GM21717 (cell line): Measurements from ENCODE around the gene RFX8.
"Not testable (repeated sequence)": the region's sequence is repeated elsewhere in the genome, so short reads cannot be mapped to it uniquely, and the experiment has no call there.

Experiments
- ATAC-seq: cut with Tn5 transposase; IDR thresholded peaks from one replicate; pipeline ENCODE4 v1.9.1; 2021; ENCODE audit warnings: mild to moderate bottlenecking, moderate library complexity; ENCODE audit not compliant: unreplicated experiment

Gene RFX8

DNA sequence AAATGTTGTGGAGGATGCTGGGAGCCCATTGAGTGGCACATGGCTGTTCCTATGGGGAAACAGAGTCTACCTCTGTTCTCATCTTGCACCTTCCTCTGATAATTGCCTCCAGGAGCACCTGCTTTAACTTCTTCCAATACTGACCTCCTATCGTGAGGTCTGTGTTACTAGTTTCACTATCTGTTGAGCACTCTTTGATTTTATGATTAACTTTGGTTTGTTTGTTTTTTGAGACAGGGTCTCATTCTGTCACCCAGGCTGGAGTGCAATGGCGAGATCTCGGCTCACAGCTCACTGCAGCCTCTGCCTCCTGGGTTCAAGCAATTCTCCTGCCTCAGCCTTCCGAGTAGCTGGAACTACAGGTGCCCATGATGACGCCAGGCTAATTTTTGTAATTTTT, 12.1 kb upstream of the RFX8 start:
- ATAC-seq: no peak

DNA sequence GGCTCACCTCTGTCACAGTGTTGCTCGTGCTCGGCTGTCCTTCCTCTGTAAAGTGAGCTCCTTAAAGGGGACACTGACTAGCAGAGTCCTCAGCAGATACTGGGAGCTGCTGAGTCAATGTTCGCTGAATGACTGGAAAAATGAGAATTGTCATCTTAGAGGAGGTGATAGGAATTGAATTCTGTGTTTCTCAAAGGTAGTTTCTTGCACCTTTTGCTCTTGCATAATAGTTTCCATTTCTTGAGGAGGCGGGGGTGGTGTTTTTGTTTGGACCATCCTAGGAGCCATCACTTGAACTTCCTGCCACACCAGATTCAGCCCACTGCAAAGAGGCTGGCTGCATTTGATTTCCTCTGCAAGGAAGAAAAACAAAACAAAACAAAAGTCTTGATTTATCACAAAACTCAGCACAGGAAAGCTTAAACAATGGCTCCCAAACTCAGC, 11.4 kb upstream of the RFX8 start:
- ATAC-seq: no peak

DNA sequence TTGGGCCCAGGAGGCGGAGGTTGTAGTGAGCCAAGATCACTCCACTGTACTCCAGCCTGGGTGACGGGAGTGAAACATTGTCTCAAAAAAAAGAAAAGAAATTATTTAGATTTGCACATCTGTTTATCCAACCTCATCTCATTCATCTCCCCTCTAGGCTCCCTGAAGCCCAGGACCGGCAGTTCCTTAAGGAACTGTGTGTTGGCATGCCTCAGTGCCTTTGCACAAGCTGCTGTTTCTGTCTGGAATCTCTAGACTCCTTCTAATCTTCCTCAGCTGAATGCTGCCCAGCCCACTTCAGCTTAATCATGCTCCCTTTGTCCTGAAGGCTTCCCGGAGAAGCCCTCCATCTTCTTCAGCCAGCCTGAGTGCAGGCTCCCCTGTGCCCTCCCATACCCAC, 10.9 kb upstream of the RFX8 start:
- no peak for ATAC-seq

DNA sequence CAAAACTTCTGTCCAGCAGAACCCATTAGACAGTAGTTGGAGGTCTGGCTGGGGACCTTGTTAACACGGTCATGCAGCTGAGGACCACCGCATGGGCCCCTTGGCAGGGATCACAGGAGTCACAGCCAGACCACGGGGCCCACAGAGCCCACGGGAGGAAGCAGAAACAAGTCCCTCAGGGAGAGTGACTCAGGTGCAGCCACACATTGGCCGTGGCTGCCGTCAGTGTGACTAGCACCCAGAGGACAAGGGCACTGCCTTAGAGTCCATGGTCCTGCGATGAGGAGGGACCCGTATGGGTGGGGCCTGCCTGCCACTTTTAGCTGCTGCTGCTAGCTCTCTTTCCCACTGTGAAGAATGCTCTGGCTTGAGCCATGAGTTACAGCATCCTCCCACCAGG, 5.9 kb upstream of the RFX8 start:
- no peak for ATAC-seq

DNA sequence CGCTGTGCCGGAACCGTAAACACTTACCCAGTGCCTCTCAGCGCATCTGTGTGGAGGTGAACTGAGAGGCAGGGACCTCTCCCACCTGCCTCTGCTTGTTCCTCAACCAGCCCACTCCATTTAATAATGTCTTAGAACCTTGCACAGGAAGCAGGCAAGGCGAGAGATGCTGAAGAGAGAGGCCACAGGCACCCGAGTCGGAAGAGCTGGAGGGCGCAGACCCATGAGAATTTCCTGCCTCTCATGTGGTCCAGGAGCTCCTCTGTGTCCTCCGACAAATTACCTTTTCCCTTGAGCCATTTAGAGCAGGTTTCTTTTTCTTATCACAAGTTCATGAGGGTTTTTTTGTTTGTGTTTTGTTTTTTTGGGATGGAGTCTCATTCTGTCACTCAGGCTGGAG, 4.9 kb upstream of the RFX8 start:
- ATAC-seq: no peak

DNA sequence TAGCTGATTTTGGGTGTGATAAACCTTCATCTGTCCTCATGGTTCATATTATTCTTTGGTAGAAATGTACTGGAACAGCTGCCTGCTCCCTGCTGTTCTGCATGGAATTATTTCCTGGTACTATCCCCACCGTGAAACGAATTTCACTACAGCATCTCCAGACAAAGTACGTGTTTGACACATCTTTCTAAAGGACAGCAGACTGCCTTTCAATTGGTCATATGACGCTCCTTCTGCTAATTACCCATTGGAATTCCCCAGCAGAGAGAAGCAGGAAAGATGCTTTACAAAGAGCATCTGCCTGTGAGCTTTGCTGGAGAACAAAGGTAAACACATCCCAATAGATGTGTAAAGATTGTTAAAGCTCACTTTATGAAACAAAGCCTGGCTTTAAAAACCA, 4.4 kb upstream of the RFX8 start:
- no peak for ATAC-seq

DNA sequence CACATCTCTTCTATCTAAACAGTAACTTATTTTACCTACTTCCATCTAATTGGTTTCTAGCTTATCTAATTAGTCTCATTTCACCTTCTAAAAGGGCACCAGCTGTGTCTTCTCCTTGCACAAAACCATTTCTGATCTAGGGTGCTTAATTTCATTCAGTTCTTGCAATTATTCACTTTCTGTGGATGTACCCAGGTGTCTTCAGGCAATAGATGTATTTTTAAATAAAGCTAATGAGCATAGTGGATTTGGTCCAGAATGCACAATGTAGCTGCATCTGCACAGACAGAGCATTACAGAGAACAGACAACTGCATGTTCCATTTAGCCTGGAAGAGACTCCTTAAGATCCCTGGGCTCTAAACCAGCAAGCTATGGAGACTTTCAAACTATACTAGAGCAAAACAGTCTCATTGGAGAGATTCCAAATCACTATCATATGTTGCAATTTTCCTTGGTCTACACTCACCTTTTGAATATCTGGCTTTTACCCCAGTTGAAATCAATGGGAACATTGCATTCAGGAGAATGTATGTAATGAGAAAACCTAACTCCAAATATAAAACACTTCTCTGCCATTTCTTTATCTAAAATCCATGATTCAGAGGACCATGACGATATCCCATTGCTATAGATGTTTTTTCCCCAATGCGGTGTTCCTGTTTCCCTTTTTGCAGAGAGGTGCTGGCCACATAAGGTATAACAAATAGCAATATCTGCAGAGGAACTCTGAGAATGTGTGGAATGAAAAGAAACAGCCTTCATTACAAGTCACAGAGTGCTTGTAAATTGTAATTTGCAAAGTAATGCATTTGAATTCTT, 3.5 kb upstream of the RFX8 start:
- no peak for ATAC-seq

DNA sequence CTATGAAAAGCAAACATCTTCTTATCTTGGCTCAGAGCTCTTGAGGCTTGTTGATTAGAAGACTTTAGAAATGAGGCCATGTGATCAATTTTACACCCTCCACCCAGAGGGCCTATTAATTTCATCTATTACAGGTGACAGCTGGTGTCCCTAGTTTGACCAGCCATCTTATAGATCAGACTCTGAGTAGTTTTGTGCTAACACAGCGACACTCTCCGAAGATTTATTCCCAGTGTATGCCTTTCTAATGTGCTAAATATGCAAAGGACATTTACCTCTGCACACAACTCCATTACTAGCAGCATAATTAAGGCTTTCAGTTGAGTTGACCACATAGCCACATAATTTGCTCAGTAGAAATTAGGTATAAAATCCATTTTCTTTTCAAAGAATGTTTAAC, 2.6 kb upstream of the RFX8 start:
- ATAC-seq: no peak

DNA sequence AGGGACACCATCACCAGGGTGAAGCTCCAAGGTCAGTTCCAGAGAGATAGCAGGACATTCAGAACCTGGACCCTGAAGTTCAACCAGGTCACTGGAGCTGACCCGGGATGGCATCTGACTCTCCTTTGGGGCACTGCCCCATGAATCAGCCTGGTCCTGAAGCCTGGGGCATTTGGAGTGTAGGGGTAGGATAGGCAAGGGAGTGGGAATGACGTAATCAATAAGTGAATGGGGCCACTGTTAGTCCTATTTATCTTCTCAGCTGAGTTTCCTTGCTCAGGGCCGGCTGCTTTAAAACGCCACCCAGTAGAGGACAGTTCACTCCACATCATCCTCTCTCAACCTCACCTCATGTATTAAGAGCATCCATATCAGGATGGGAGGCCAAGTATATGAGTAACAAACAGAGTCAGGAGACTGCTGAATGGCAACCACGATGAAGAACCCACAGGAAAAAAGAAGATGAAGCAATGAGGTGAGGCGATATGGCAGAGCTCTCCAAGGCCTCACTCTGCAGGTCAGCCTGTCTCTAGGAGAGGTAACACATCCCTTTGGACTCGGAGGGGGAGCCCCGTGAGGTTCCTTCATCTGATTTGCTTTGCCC, 1.8 kb upstream of the RFX8 start:
- no peak for ATAC-seq

DNA sequence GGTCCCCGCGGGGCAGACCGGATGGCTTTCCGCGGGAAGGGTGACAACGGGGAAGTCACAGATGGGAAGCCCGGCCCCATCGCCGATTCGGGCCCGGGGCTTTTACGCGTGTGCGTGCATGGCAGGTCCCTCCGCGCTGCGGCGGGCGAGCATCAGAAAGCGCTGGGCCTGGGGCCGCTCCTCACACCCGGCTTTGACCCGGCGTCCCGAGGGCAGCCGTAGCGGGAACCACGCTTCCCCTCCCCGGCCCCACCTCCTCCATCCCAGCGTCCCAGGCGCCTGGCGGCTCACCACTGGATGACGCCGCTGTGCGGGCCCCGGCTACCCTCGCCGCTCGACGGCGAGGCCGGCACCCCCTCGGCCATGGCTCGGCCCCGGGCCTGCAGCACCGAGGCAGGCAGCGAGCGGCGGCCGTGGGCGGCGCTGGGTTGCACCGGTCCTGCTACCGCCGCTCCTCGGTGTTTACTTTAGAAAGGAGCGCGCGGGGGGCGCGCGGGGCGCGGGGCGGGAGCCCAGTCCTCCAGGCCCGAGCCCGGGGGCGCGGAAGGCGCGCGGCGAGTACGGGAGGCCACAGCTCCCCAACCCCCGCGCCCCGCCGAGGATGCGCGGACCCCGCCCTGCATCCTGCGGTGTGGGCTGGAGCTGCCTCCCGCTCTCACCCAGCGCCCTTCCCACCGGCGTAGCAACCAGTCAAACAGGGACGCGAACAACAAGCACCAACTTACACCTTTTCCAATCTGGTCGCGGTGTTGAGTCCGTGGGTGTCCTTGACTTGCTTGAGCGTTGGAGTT, 806 bp downstream of the RFX8 start:
- ATAC-seq: no peak

DNA sequence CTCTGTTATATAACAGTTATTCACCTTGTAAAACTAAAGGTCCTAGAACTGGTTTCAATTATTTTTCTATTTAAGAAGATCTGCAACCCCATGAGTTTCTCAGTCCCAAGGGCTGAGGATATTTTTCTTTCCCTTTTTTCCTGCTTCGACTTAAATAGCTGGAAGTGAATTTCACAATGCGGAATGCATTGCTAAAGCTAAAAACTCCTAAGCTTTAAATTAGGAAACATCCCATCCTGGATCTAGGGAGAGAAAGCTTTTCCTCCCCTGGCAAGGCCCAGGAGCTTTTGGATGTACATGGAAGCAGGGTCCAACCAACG, 1.4 kb downstream of the RFX8 start:
- ATAC-seq: no peak

DNA sequence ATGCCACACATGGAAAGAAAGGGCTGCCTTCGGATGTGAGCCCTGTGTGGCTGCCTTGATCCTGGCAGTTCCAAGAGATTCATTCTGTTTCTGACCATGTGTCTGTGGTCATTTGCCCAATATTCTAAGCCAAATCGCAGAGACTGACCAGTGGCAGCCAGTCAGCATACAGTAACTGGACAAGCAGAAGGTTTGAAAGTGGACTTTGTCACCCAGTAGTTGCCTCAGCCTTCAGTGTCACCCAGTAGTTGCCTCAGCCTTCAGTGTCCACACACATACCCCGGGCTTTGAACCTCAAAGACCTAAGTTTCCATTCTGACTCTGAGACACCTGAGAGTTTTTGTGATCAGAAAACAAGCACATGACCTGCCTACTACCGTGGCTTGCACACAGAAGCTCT, 5.0 kb downstream of the RFX8 start:
- ATAC-seq: no peak

DNA sequence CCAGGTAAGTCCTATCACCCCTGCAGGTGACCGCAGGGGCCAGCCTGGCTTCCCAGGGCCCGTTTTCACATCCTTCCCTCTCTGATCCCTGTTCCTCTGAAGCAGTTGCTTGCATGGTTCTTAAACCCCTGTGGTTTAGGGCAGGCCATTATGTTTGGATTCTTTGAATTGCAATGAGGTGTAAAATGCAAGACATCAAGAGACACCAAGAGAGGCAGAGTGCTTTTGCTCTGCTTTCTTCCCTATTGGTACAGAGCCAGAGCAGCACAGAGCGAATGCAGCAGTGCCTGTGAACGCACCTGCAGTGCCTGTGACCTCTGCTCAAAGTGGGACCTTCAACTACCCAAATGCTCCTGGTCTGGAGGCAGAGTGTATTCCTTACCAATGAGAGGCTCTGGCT, 7.6 kb downstream of the RFX8 start:
- no peak for ATAC-seq

DNA sequence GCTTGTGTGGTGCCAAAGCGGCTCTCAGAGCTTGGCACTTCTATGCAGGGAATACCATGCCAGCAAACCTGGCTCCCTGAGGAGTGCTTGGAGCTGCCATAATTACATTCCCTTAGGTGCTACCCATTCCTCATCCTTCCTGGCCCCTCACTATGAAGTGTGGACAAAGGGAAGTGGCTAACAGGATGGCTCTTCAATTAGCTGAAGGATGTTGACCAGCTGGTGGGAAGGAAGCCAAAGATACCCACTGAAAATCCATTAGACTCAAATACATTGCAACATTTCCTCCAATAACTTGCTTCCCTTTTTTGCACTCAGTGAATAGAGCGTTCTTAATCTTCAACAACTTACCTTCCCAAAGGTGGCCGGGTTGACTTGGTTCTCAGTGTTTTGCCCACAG, 8.5 kb downstream of the RFX8 start:
- ATAC-seq: no peak

DNA sequence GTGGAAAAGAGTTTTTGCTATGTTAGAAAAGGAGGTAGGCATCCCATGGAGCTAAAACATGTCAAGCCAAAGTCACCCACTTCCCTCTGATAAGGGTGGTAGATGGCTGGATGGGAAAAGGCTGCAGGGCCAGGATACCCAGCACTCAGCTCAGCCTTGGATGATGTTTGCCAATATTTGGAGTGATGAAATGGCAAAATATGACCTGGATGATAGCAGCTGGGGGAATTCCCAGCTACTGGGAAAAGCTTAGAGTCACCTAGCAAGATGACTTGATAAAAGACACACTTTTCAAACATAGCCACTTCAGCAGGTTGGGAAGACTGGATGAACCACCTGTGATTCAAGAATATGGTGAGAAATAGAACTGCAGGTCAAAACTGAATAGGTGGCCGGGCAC, 10.1 kb downstream of the RFX8 start:
- ATAC-seq: no peak

DNA sequence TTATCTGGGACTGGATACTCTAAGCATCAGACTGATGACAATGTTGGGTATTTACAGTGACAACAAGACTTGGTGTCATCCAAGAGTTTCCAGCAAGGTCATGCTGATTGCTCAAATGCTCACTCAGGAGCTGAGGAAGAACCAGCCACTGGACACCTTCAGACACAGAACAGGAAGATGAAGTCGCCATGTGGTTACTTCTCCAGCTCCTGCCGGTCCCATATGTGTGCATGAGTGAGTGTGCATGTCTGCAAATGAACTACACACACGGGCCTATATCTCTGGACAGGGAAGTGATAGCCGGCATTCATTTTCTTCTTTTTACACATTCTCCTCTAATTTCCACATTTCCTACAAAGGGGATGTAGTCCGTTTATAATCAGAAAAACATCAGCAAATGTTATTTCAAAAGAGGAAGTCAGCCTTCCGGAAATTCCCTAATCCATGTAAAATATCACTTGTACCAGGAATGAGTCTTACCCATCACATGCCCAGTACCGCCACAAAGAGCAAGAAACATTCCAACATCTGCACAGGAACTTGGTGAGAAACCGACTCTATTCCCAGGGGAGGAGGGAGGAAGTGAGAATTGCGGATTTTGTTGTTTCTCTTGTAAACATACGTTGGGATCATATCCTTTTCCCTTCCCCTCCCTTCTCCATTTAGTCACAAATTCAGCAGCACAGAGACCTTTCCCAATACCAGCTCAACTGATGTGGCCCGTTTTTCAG, 10.8 kb downstream of the RFX8 start:
- no peak for ATAC-seq

DNA sequence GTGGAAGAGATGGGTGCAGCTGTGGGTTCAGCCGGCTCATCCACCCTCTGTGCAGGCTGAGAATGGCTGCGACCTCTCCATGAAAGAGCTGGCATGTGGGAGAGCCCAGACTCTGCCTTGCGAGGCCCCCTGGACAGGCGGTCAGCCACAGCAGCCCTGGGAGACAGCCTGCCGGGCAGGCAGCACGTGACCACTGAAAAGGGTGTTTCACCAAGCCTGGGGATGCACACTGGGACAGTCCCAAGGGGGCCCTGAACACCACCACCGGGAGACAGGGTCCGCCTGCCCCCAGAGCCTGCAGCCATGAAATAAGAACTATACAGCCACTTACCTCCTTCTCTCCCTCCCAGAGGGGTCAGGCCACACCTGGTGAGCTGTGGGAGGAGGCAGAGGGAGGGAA, 11.5 kb downstream of the RFX8 start:
- no peak for ATAC-seq

DNA sequence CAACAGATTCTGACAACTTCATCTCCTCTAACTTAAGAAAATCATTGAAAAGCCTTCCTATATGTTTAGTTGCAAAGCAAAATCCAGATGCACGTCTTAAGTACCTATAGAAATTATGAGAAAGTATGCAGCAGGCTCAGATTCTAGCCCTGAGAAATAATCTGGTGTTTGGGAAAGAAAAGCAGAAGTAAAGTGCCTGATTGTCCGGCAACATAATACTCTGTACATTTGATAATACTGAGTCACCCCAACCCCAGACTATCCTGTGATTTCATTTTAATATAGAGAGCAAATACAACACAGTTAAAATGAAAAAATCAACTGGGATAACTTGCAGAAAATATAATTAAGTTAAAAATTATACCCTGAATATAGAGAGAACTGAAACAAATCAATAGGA, 13.5 kb downstream of the RFX8 start:
- ATAC-seq: no peak

DNA sequence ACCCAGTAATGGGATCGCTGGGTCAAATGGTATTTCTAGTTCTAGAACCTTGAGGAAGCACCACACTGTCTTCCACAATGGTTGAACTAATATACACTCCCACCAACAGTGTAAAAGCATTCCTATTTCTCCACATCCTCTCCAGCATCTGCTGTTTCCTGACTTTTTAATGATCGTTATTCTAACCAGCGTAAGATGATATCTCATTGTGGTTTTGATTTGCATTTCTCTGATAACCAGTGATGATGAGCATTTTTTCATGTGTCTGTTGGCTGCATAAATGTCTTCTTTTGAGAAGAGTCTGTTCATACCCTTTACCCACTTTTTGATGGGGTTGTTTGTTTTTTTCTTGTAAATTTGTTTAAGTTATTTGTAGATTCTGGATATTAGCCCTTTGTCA, 20.5 kb downstream of the RFX8 start:
- ATAC-seq: not testable (repeated sequence)

DNA sequence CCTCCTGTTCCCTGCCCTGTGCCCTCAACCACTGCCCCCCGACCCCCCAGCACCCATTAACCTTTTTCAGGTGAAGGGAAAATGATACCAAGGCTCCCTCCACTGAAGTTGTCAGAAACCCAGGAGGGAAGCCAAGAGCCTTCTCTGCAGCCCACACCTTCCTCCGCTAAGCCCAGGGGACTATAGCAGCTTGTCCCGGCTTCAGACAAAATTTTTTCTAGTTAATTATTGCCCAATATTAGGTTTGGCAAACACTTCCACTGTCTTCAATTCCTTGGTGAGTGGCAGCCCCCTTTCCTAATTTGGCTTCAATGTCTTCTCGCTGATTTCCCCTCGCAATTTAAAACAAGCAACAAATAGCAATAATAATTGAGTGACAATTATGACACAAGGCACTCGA, 23.9 kb downstream of the RFX8 start:
- ATAC-seq: no peak

DNA sequence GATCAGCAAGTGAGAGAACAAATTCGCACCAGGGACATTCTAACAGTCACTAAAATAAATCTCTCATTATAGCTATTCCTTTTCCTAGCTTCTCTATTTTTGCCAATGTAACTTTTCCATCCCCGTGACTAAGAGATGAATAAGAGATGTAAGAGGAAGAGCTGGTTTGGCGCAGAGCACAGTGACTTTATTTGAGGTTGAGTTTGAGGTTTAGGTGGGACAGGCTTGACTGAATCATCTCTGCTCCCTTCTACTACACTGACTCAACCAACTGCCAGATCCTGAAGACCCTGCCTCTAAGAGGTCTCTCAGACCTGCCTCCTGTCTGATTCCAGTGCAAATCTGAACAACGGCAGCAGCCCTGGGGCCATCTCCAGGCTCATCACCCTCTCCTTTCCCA, 28.0 kb downstream of the RFX8 start:
- no peak for ATAC-seq

DNA sequence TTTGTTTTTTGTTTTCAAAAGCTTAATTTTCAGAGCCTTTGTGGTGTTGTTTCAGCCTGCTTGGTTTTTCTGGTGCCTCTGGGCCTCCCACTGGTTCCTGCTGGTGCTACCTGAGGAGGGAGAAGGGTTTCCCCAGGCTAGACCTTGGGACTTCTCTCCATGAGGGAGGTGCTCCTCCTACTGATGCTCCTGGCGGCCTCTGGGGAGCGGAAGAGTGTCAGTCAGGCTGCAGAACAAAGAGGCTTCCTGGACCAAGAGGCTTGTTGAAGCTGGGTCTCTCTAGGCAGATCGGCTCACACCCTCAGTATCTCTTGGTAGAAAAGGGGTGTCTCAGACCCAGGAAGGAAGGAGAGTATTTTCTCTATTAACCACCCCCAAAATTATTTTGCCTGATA, 32.2 kb downstream of the RFX8 start:
- no peak for ATAC-seq
